Fibroblast of lung (primary cell): ENCODE measurements around the gene SLPI. TPM values are rescaled to one million over a fixed set of nuclear protein-coding genes. Genes with fewer than 3 reads are reported as not detected.
A peak's percentile ranks its signal among the peaks of the same experiment; 100 is the strongest.

Source experiments
- DNase-seq, 2 donors: peaks; one replicate each; pipeline versions ENCODE4 v3.0.0 to v3.0.0-alpha.2; 2010; ENCODE audit warnings: low read depth in 2 of 2
- H2AFZ ChIP-seq: 2 replicates; pipeline ENCODE4 v1.5.1; 2012; ENCODE audit warnings: low read length, control low read depth, inconsistent platforms
- H3K27ac ChIP-seq: 2 replicates; pipeline ENCODE4 v1.5.1; 2011; ENCODE audit warnings: low read length, control low read depth; ENCODE audit not compliant: insufficient read depth
- H3K27me3 ChIP-seq: 2 replicates; pipeline ENCODE4 v1.5.1; 2011; ENCODE audit warnings: mild to moderate bottlenecking, low read length; ENCODE audit not compliant: control insufficient read depth, insufficient read depth
- H3K36me3 ChIP-seq: 2 replicates; pipeline ENCODE4 v1.5.1; 2011; ENCODE audit warnings: low read length; ENCODE audit not compliant: control insufficient read depth, insufficient read depth
- H3K4me1 ChIP-seq: 2 replicates; pipeline ENCODE4 v1.5.1; 2011; ENCODE audit warnings: low read length; ENCODE audit not compliant: control insufficient read depth, insufficient read depth; ENCODE audit errors: extremely low read depth
- H3K4me2 ChIP-seq: 2 replicates; pipeline ENCODE4 v1.5.1; 2011; ENCODE audit warnings: low read length, control low read depth; ENCODE audit not compliant: insufficient read depth; ENCODE audit errors: extremely low read depth
- H3K4me3 ChIP-seq, 4 experiments: fragments of 200-600 bp in 1 of 4; sonication (generic) in 1 of 4; replicated peaks in 1 of 4; 2 replicates each; pipeline ENCODE4 v1.5.1; 2011 to 2016; ENCODE audit warnings: low read length in 4 of 4, low read depth in 3 of 4, mild to moderate bottlenecking in 3 of 4, control low read depth in 2 of 4, inconsistent platforms in 1 of 4, mixed read lengths in 1 of 4; ENCODE audit not compliant: insufficient read depth in 1 of 4; ENCODE audit errors: control extremely low read depth in 1 of 4
- H3K79me2 ChIP-seq: 2 replicates; pipeline ENCODE4 v1.5.1; 2012; ENCODE audit warnings: mild to moderate bottlenecking, low read length, inconsistent platforms; ENCODE audit not compliant: control insufficient read depth, insufficient read depth
- H3K9ac ChIP-seq: 2 replicates; pipeline ENCODE4 v1.5.1; 2011; ENCODE audit warnings: mild to moderate bottlenecking, low read length, control low read depth; ENCODE audit not compliant: insufficient read depth
- H3K9me3 ChIP-seq: 2 replicates; pipeline ENCODE4 v1.5.1; 2012; ENCODE audit warnings: low read depth, low read length; ENCODE audit not compliant: control insufficient read depth, insufficient read depth
- H4K20me1 ChIP-seq: 2 replicates; pipeline ENCODE4 v1.5.1; 2011; ENCODE audit warnings: low read length; ENCODE audit not compliant: control insufficient read depth, insufficient read depth; ENCODE audit errors: extremely low read depth
- EZH2 ChIP-seq: IDR thresholded peaks from 2 replicates; pipeline ENCODE4 v1.5.1; 2012; ENCODE audit warnings: low read length, control low read depth, mild to moderate bottlenecking; ENCODE audit errors: missing control alignments
- polyA minus RNA-seq: library from RNA; depleted of rRNA, polyadenylated mRNA; stranded (reverse); fragments of >200 nt; gene quantifications from 2 replicates; pipeline ENCODE4 v1.2.3, GENCODE V29; 2011; ENCODE audit warnings: low replicate concordance
- polyA plus RNA-seq, 2 donors: library from polyadenylated mRNA; depleted of rRNA in 1 of 2; stranded (reverse) in 1 of 2; unstranded in 1 of 2; fragments of >200 nt; gene quantifications; 2 replicates each; pipeline ENCODE4 v1.2.1, GENCODE V29; 2011 to 2012; ENCODE audit warnings: missing spikeins in 1 of 2
- total RNA-seq: library from RNA; depleted of rRNA; stranded (reverse); fragments of >200 nt; gene quantifications from 2 replicates; pipeline ENCODE4 v1.2.1, GENCODE V29; 2014
- TF ChIP-seq, protein P1 (sequence below), 2 donors: IDR thresholded peaks in 1 of 2; conservative IDR thresholded peaks in 1 of 2; 1 replicate in 1 of 2; 2 replicates in 1 of 2; pipeline ENCODE4 v1.5.1; 2011 to 2012; ENCODE audit warnings: low read length in 2 of 2, control low read depth in 1 of 2, inconsistent platforms in 1 of 2, low read depth in 1 of 2, mild to moderate bottlenecking in 1 of 2

The SLPI gene, protein sequence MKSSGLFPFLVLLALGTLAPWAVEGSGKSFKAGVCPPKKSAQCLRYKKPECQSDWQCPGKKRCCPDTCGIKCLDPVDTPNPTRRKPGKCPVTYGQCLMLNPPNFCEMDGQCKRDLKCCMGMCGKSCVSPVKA
- 0.17 and 0.77 TPM in 2 replicates for total RNA-seq
- 3.7 TPM in 1 of 2 replicates, not detected in the other for polyA plus RNA-seq
- 1.8 TPM in 1 of 2 replicates, not detected in the other for polyA plus RNA-seq (2012)
- polyA minus RNA-seq = not detected in 2 replicates

GRCh38 chr20:45254383-45255262 lies at the start of gene SLPI:
TSS of gene SLPI (minus strand) at chr20:45254564. CDS start at chr20:45254543, 21 bp downstream.
- DNase-seq = peak; percentile 15 to 56

DNA sequence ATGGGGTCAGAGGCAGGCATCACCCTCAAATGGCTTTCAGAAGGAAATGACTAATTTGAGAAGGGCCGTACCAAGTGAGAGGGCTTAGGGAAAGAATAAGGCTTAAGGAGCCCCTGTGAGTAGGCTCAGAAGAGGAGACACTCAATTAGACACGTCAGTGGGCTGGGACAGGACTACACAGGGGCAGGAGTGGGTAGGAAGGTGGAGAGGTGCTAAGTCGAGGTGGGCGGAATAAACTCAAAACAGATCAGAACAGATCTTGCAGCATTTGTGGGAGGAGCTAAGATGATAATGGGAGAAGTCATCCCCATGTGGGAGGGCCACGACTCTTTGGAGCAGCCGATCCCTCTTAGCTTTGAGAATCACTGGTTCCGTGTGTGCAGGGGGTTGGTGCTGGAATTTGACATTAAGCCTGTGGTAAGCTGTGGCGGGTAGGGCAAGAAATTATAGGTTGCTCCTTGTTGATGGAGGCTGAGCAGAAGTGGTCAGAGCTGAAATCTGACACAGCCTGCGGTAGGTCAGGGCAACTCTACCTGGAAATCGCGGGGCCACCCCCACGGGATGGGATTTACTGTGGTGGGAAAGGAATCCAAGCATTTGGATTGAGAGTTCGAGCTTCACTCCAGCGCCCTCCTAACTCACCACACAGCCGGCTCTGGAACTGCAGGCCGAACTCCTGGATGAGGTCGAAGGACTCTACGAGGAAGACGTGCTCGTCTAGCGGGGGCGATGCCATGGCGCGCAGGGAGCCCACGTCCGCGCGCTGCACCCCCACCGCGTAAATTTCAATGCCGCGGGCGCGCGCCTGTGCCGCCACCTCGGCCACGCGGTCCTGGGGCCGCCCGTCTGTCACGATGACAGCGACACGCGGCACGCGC lies 49.5 kb upstream of the SLPI start:
- Histone ChIP-seq H3K4me3 (no peak overlapping the region), H3K36me3 (no peaks in the 10 kb centered on the region), H4K20me1 (no peaks in the 10 kb centered on the region), H3K27me3 (peaks cover 9% of the 10 kb centered on the region), H3K9me3 (no peaks in the 10 kb centered on the region), H3K4me2 (no peak overlapping the region), H3K9ac (no peak overlapping the region), H2AFZ (no peak overlapping the region), H3K79me2 (no peaks in the 10 kb centered on the region), H3K4me1 (no peaks in the 10 kb centered on the region), H3K27ac (no peak overlapping the region)
- no peak for TF ChIP-seq EZH2
- TF ChIP-seq, protein P1, sequence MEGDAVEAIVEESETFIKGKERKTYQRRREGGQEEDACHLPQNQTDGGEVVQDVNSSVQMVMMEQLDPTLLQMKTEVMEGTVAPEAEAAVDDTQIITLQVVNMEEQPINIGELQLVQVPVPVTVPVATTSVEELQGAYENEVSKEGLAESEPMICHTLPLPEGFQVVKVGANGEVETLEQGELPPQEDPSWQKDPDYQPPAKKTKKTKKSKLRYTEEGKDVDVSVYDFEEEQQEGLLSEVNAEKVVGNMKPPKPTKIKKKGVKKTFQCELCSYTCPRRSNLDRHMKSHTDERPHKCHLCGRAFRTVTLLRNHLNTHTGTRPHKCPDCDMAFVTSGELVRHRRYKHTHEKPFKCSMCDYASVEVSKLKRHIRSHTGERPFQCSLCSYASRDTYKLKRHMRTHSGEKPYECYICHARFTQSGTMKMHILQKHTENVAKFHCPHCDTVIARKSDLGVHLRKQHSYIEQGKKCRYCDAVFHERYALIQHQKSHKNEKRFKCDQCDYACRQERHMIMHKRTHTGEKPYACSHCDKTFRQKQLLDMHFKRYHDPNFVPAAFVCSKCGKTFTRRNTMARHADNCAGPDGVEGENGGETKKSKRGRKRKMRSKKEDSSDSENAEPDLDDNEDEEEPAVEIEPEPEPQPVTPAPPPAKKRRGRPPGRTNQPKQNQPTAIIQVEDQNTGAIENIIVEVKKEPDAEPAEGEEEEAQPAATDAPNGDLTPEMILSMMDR (conservative IDR thresholded peaks at IDR 0.05 in 1 of 2, IDR thresholded peaks at IDR 0.05 in 1 of 2; ENCODE audit: low read depth in 1 of 2, low read length in 2 of 2) = no peak
- DNase-seq = no peak

More at GRCh38 chr20:45254383-45255262, at the start of gene SLPI:
- H3K79me2 ChIP-seq = no peaks in the 10 kb centered on the region
- H3K27ac ChIP-seq = no peak within 1 kb of the TSS
- H4K20me1 ChIP-seq = no peaks in the 10 kb centered on the region
- no peak within 1 kb of the TSS for H3K4me2 ChIP-seq
- TF ChIP-seq, protein P1 (conservative IDR thresholded peaks at IDR 0.05 in 1 of 2, IDR thresholded peaks at IDR 0.05 in 1 of 2; ENCODE audit: low read depth in 1 of 2, low read length in 2 of 2) = no peak
- TF ChIP-seq EZH2 = no peak
- no peaks in the 10 kb centered on the region for H3K36me3 ChIP-seq
- no peak within 1 kb of the TSS for H3K4me3 ChIP-seq
- H2AFZ ChIP-seq = no peak within 1 kb of the TSS
- no peaks in the 10 kb centered on the region for H3K9me3 ChIP-seq
- no peak within 1 kb of the TSS for H3K9ac ChIP-seq
- no peaks in the 10 kb centered on the region for H3K4me1 ChIP-seq
- H3K27me3 ChIP-seq = peaks cover 4% of the 10 kb centered on the region
